ENCODE data around the gene SCLY.

DNA sequence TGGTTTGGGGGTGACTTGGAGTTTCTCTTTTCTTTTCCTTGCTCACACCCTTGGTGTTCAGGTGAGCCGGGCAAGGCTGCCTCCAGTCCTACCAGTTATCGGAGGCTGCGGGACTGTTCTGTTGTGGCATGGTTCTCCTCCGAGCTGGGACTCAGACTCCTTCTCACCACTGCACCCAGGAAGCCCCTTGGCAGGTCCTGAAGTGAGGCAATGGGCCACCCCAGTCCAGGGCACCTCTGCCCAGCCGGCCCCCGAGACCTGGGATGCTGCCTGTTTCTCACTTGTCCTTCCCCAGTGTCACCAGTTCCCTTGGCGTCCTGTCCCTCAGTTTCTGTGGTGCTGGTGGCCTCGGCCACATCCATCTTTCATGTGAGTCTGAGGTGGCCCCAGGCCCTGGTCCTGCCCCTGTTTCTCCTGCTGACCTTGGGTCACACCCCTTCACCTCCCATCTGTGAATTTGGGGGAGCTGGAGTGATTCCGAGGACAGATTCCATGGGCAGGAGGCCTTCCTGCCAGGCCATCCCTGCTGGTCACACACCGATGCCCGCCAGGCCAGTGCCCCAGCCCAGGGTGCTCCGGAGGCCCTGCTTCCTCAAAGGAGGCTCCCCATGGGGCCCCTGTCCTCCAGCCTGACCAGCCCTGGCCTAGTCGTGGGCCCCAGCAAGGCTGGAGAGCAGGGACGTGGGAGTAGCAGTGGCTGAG, 71.1 kb downstream of the SCLY start:
- TF ChIP-seq, protein P1, sequence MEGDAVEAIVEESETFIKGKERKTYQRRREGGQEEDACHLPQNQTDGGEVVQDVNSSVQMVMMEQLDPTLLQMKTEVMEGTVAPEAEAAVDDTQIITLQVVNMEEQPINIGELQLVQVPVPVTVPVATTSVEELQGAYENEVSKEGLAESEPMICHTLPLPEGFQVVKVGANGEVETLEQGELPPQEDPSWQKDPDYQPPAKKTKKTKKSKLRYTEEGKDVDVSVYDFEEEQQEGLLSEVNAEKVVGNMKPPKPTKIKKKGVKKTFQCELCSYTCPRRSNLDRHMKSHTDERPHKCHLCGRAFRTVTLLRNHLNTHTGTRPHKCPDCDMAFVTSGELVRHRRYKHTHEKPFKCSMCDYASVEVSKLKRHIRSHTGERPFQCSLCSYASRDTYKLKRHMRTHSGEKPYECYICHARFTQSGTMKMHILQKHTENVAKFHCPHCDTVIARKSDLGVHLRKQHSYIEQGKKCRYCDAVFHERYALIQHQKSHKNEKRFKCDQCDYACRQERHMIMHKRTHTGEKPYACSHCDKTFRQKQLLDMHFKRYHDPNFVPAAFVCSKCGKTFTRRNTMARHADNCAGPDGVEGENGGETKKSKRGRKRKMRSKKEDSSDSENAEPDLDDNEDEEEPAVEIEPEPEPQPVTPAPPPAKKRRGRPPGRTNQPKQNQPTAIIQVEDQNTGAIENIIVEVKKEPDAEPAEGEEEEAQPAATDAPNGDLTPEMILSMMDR (IDR thresholded peaks at IDR 0.05), result no peak
- TF ChIP-seq POLR2A (IDR thresholded peaks at IDR 0.05), result no peak
- TF ChIP-seq EP300 (IDR thresholded peaks at IDR 0.05), result no peak
